Suprapubic skin (tissue), 3 donors: Measurements from ENCODE around the gene RAPGEF6.
"Not testable (repeated sequence)": the region's sequence is repeated elsewhere in the genome, so short reads cannot be mapped to it uniquely, and the experiment has no call there.

Experiments used
- POLR2A ChIP-seq, 2 donors: fragments of 450-650 bp; IDR thresholded peaks; one replicate each; pipeline ENCODE4 v1.6.1; 2017; ENCODE audit warnings: antibody characterized with exemption in 2 of 2, mild to moderate bottlenecking in 2 of 2, moderate library complexity in 2 of 2
- TF ChIP-seq, protein P1 (sequence below), 2 donors: fragments of 200-600 bp in 1 of 2; fragments of 450-650 bp in 1 of 2; sonication (generic) in 1 of 2; IDR thresholded peaks; one replicate each; pipeline ENCODE4 v1.5.1; 2016 to 2019; ENCODE audit warnings: antibody characterized with exemption in 2 of 2, mild to moderate bottlenecking in 1 of 2, moderate library complexity in 1 of 2

DNA sequence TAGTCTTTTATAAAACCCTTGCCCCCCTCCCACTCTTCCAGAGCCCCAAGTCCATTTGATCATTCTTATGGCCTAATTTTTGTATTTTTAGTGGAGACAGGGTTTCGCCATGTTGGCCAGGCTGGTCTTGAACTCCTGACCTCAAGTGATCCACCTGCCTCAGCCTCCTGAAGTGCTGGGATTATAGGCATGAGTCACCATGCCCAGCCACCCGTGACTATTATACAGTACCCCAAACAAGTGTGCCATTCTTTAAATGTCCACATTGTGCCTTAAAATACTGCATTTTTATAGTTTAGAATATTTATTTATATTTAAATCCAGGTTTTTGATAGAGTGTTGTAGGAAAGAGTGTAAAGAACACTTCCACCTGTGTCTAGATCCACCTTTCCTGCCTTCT lies 254.8 kb downstream of the RAPGEF6 start:
- TF ChIP-seq, protein P1, sequence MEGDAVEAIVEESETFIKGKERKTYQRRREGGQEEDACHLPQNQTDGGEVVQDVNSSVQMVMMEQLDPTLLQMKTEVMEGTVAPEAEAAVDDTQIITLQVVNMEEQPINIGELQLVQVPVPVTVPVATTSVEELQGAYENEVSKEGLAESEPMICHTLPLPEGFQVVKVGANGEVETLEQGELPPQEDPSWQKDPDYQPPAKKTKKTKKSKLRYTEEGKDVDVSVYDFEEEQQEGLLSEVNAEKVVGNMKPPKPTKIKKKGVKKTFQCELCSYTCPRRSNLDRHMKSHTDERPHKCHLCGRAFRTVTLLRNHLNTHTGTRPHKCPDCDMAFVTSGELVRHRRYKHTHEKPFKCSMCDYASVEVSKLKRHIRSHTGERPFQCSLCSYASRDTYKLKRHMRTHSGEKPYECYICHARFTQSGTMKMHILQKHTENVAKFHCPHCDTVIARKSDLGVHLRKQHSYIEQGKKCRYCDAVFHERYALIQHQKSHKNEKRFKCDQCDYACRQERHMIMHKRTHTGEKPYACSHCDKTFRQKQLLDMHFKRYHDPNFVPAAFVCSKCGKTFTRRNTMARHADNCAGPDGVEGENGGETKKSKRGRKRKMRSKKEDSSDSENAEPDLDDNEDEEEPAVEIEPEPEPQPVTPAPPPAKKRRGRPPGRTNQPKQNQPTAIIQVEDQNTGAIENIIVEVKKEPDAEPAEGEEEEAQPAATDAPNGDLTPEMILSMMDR (IDR thresholded peaks at IDR 0.05), result not testable (repeated sequence)
- not testable (repeated sequence) for TF ChIP-seq POLR2A (IDR thresholded peaks at IDR 0.05)
